HEK293 (cell line): Measurements from ENCODE around the gene CYB561D2.

Experiments used
- CTCF ChIA-PET: fragments of 350-600 bp; formaldehyde crosslinking; extraction: SDS; loops from one replicate; lab custom pipeline; 2021; ENCODE audit warnings: antibody characterized with exemption; lab: Yijun Ruan, JAX
- POLR2A ChIA-PET: fragments of 300-600 bp; formaldehyde crosslinking; extraction: SDS; loops from one replicate; lab custom pipeline; 2020; ENCODE audit warnings: antibody characterized with exemption, inconsistent platforms; lab: Yijun Ruan, JAX
- H3K27ac ChIP-seq: fragments of 200-500 bp; sonication (Bioruptor generic); 2 replicates; pipeline ENCODE4 v1.5.1; 2014; ENCODE audit warnings: low read depth, low read length, control low read depth, inconsistent platforms; ENCODE audit errors: extremely low read depth
- H3K36me3 ChIP-seq, 2 experiments: fragments of 200-500 bp in 1 of 2; sonication (Bioruptor generic) in 1 of 2; 1 replicate in 1 of 2; 2 replicates in 1 of 2; pipeline ENCODE4 v1.5.1; 2014 to 2017; ENCODE audit warnings: inconsistent platforms in 2 of 2, low read length in 2 of 2; ENCODE audit not compliant: control insufficient read depth in 2 of 2, insufficient read depth in 1 of 2
- H3K4me1 ChIP-seq: fragments of 200-500 bp; sonication (Bioruptor generic); 2 replicates; pipeline ENCODE4 v1.5.1; 2014; ENCODE audit warnings: mild to moderate bottlenecking, low read length, inconsistent platforms; ENCODE audit not compliant: control insufficient read depth, insufficient read depth
- H3K4me3 ChIP-seq: 2 replicates; pipeline ENCODE4 v1.5.1; 2011; ENCODE audit warnings: low read depth, mild to moderate bottlenecking, control low read depth, low read length, moderate library complexity
- H3K9me3 ChIP-seq: fragments of 200-500 bp; sonication (Bioruptor generic); 2 replicates; pipeline ENCODE4 v1.5.1; 2014; ENCODE audit warnings: low read depth, low read length, inconsistent platforms; ENCODE audit not compliant: control insufficient read depth, insufficient read depth
- GLI2 ChIP-seq: fragments of 450-650 bp; formaldehyde crosslinking; IDR thresholded peaks from 2 replicates; pipeline ENCODE4; 2017; ENCODE audit warnings: missing biosample characterization, missing genetic modification characterization, low read depth, borderline replicate concordance
- GLI4 ChIP-seq: fragments of 450-650 bp; formaldehyde crosslinking; IDR thresholded peaks from 2 replicates; pipeline ENCODE4 v1.5.1; 2016; ENCODE audit warnings: missing biosample characterization, missing genetic modification characterization
- HOXD13 ChIP-seq: sonication (generic); formaldehyde crosslinking; IDR thresholded peaks from 2 replicates; pipeline ENCODE4 v1.8.0; 2022; ENCODE audit warnings: missing genetic modification reagents, borderline replicate concordance
- OVOL3 ChIP-seq: fragments of 450-650 bp; formaldehyde crosslinking; IDR thresholded peaks from 2 replicates; pipeline ENCODE4 v1.5.1; 2016; ENCODE audit warnings: missing biosample characterization, missing genetic modification characterization
- SALL2 ChIP-seq: fragments of 450-650 bp; formaldehyde crosslinking; IDR thresholded peaks from 2 replicates; pipeline ENCODE4 v1.5.0; 2017; ENCODE audit warnings: missing biosample characterization, mild to moderate bottlenecking, missing genetic modification characterization, borderline replicate concordance
- ZBTB7A ChIP-seq: fragments of 450-650 bp; formaldehyde crosslinking; IDR thresholded peaks from 2 replicates; pipeline ENCODE4 v1.5.1; 2016; ENCODE audit warnings: low read depth, missing biosample characterization, missing genetic modification characterization
- ZNF174 ChIP-seq: fragments of 450-650 bp; formaldehyde crosslinking; IDR thresholded peaks from 2 replicates; pipeline ENCODE4 v1.5.0; 2017; ENCODE audit warnings: missing biosample characterization, mild to moderate bottlenecking, missing genetic modification characterization
- ZNF175 ChIP-seq: fragments of 450-650 bp; formaldehyde crosslinking; IDR thresholded peaks from 2 replicates; pipeline ENCODE4 v1.5.1; 2016; ENCODE audit warnings: missing biosample characterization, missing genetic modification characterization
- ZNF37A ChIP-seq: fragments of 450-650 bp; IDR thresholded peaks from 2 replicates; pipeline ENCODE4 v1.5.1; 2018; ENCODE audit warnings: missing biosample characterization, missing genetic modification characterization
- ZNF423 ChIP-seq: fragments of 450-650 bp; formaldehyde crosslinking; IDR thresholded peaks from 2 replicates; pipeline ENCODE4 v1.5.1; 2016; ENCODE audit warnings: missing biosample characterization, missing genetic modification characterization
- ZNF473 ChIP-seq: fragments of 450-650 bp; formaldehyde crosslinking; IDR thresholded peaks from 2 replicates; pipeline ENCODE4 v1.5.1; 2017; ENCODE audit warnings: missing biosample characterization, missing genetic modification characterization
- ZNF48 ChIP-seq: fragments of 450-650 bp; formaldehyde crosslinking; IDR thresholded peaks from 2 replicates; pipeline ENCODE4 v1.5.1; 2016; ENCODE audit warnings: missing biosample characterization, missing genetic modification characterization
- ZNF510 ChIP-seq: fragments of 450-650 bp; formaldehyde crosslinking; IDR thresholded peaks from 2 replicates; pipeline ENCODE4 v1.5.1; 2018; ENCODE audit warnings: mild to moderate bottlenecking, missing genetic modification characterization, missing biosample characterization; ENCODE audit not compliant: insufficient replicate concordance
- ZNF558 ChIP-seq: fragments of 450-650 bp; formaldehyde crosslinking; IDR thresholded peaks from 2 replicates; pipeline ENCODE4 v1.5.1; 2016; ENCODE audit warnings: missing biosample characterization, missing genetic modification characterization
- ZNF621 ChIP-seq: fragments of 450-650 bp; formaldehyde crosslinking; IDR thresholded peaks from 2 replicates; pipeline ENCODE4 v1.5.1; 2017; ENCODE audit warnings: missing biosample characterization, missing genetic modification characterization
- ZNF624 ChIP-seq: fragments of 450-650 bp; formaldehyde crosslinking; IDR thresholded peaks from 2 replicates; pipeline ENCODE4 v1.5.1; 2017; ENCODE audit warnings: missing biosample characterization, missing genetic modification characterization
- ZNF701 ChIP-seq: fragments of 450-650 bp; formaldehyde crosslinking; IDR thresholded peaks from 2 replicates; pipeline ENCODE4 v1.5.1; 2016; ENCODE audit warnings: missing biosample characterization, missing genetic modification characterization
- ZNF792 ChIP-seq: fragments of 450-650 bp; formaldehyde crosslinking; IDR thresholded peaks from 2 replicates; pipeline ENCODE4 v1.5.1; 2016; ENCODE audit warnings: missing biosample characterization, missing genetic modification characterization
- ZNF837 ChIP-seq: fragments of 450-650 bp; formaldehyde crosslinking; IDR thresholded peaks from 2 replicates; pipeline ENCODE4 v1.5.1; 2016; ENCODE audit warnings: missing biosample characterization, missing genetic modification characterization
- ZXDB ChIP-seq: fragments of 450-650 bp; formaldehyde crosslinking; IDR thresholded peaks from 2 replicates; pipeline ENCODE4 v1.5.1; 2016; ENCODE audit warnings: missing biosample characterization, missing genetic modification characterization
- TF ChIP-seq, protein P1 (sequence below): fragments of 450-650 bp; formaldehyde crosslinking; conservative IDR thresholded peaks from 2 replicates; pipeline ENCODE4 v1.5.1; 2016; ENCODE audit warnings: low read depth, missing biosample characterization, missing genetic modification characterization
- TF ChIP-seq, protein P2 (sequence below): fragments of 450-650 bp; formaldehyde crosslinking; IDR thresholded peaks from 2 replicates; pipeline ENCODE4 v1.5.1; 2016; ENCODE audit warnings: missing biosample characterization, missing genetic modification characterization
- TF ChIP-seq, protein P3 (sequence below): fragments of 450-650 bp; formaldehyde crosslinking; IDR thresholded peaks from 2 replicates; pipeline ENCODE4 v1.5.1; 2016; ENCODE audit warnings: missing biosample characterization, missing genetic modification characterization, low read depth

Gene CYB561D2

DNA sequence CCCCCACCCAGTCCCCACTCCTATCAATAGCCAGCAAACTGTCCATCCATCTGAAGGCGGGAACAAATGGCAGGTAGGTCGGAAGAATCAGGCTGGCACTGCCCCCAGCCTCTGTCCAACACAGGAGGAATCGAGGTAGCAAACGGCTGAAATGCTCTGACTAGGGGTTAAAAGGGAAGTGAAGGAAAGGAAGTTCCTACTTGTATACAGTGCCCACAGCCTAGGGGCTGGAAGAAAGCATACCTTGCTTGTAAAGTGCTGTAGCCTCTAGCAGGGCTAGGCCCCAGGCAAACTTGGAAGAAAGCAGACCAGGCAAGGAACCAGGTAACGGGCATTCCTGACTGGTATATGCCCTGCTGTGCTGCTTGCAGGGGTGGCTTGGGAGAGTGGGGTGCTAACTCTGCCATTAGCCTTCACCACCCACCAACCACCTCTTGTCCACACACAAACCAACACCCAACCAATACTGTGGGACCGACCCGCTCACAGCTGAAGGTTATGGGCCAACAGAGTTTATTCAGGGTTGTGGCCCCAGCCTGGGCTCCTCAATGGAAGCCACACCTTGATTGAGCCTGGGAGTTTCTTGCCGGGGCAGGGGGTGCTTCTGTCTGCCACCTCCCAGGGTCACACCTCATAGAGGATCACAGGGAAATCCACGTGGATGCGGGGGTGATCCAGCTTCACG is 25.0 kb upstream of the CYB561D2 start (continued):
- TF ChIP-seq ZNF837 (tag by site-specific recombination) (no peak), ZNF174 (tag by site-specific recombination) (no peak)

DNA sequence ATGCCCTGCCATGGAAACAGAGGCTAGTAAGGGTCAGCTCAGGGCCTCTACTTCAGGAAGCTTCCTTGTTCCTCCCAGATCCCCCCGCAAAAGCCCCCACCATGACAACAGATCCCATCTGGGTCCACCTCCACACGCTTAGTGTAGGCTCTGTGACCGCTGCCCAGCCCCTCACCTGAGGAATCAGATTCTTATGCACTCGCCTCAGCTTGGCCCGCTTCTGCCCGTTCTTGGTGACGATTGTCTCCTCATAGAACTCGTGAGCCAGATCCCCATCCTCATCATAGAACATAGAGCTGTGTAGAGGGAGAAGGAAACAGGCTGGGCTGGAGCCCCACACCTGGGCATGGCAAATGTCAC is 24.5 kb upstream of the CYB561D2 start:
- Histone ChIP-seq H3K36me3 (peaks cover 3 to 56% of the 10 kb centered on the region in 2 experiments), H3K4me3 (no peak overlapping the region), H3K9me3 (no peaks in the 10 kb centered on the region), H3K27ac (no peak overlapping the region), H3K4me1 (no peaks in the 10 kb centered on the region)
- ChIA-PET CTCF (interaction anchor here (0.7 to 1.3 kb wide), 3 partner anchors 66 to 216 kb away, joined by 3 to 6 read pairs (median 4); no protein-coding TSS in a partner anchor), POLR2A (no interaction called here)
- TF ChIP-seq ZXDB (tag by site-specific recombination) (no peak), ZNF473 (no peak), ZNF510 (tag by site-specific recombination) (no peak), HOXD13 (CRISPR knock-in tag) (no peak), ZNF701 (tag by site-specific recombination) (no peak), ZNF48 (tag by site-specific recombination) (no peak), ZNF175 (tag by site-specific recombination) (no peak), ZNF37A (no peak), SALL2 (no peak), ZNF621 (tag by site-specific recombination) (no peak), ZNF624 (tag by site-specific recombination) (no peak), ZBTB7A (tag by site-specific recombination) (no peak)
- TF ChIP-seq, protein P1, sequence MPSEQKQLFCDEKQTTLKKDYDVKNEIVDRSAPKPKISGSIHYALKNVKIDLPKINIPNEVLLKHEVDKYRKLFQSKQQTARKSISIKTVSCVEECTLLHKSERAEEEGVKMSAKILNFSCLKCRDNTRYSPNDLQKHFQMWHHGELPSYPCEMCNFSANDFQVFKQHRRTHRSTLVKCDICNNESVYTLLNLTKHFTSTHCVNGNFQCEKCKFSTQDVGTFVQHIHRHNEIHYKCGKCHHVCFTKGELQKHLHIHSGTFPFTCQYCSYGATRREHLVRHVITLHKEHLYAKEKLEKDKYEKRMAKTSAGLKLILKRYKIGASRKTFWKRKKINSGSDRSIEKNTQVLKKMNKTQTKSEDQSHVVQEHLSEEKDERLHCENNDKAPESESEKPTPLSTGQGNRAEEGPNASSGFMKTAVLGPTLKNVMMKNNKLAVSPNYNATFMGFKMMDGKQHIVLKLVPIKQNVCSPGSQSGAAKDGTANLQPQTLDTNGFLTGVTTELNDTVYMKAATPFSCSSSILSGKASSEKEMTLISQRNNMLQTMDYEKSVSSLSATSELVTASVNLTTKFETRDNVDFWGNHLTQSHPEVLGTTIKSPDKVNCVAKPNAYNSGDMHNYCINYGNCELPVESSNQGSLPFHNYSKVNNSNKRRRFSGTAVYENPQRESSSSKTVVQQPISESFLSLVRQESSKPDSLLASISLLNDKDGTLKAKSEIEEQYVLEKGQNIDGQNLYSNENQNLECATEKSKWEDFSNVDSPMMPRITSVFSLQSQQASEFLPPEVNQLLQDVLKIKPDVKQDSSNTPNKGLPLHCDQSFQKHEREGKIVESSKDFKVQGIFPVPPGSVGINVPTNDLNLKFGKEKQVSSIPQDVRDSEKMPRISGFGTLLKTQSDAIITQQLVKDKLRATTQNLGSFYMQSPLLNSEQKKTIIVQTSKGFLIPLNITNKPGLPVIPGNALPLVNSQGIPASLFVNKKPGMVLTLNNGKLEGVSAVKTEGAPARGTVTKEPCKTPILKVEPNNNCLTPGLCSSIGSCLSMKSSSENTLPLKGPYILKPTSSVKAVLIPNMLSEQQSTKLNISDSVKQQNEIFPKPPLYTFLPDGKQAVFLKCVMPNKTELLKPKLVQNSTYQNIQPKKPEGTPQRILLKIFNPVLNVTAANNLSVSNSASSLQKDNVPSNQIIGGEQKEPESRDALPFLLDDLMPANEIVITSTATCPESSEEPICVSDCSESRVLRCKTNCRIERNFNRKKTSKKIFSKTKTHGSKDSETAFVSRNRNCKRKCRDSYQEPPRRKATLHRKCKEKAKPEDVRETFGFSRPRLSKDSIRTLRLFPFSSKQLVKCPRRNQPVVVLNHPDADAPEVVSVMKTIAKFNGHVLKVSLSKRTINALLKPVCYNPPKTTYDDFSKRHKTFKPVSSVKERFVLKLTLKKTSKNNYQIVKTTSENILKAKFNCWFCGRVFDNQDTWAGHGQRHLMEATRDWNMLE (tag by site-specific recombination): no peak

DNA sequence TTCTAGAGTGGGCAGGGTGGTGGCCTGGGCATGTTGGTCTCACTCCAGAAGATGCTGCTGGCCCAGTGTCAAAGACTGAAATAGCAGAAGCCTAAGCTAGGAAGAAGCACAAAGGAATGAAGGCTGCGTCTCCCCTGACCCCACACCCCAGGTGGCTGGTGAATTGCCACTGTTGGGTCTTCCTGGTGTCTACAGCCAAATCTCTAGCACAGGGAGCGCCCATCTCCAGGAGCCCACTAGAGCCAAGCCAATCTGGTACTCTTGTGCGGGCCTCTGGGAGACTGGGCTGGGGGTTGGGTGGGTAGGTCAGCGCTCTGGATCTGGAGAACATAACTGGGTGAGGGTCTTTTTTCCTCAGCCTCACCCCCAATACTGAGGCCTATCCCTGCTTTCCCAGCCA is 23.5 kb upstream of the CYB561D2 start:
- H3K9me3 ChIP-seq: no peaks in the 10 kb centered on the region
- H3K4me3 ChIP-seq: peak overlapping the region; percentile 92
- TF ChIP-seq, protein P2, sequence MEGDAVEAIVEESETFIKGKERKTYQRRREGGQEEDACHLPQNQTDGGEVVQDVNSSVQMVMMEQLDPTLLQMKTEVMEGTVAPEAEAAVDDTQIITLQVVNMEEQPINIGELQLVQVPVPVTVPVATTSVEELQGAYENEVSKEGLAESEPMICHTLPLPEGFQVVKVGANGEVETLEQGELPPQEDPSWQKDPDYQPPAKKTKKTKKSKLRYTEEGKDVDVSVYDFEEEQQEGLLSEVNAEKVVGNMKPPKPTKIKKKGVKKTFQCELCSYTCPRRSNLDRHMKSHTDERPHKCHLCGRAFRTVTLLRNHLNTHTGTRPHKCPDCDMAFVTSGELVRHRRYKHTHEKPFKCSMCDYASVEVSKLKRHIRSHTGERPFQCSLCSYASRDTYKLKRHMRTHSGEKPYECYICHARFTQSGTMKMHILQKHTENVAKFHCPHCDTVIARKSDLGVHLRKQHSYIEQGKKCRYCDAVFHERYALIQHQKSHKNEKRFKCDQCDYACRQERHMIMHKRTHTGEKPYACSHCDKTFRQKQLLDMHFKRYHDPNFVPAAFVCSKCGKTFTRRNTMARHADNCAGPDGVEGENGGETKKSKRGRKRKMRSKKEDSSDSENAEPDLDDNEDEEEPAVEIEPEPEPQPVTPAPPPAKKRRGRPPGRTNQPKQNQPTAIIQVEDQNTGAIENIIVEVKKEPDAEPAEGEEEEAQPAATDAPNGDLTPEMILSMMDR: no peak
- TF ChIP-seq GLI4 (tag by site-specific recombination) (no peak), ZNF423 (no peak), ZNF558 (tag by site-specific recombination) (no peak), ZNF792 (no peak), GLI2 (tag by site-specific recombination) (no peak), OVOL3 (tag by site-specific recombination) (no peak)
- TF ChIP-seq, protein P3, sequence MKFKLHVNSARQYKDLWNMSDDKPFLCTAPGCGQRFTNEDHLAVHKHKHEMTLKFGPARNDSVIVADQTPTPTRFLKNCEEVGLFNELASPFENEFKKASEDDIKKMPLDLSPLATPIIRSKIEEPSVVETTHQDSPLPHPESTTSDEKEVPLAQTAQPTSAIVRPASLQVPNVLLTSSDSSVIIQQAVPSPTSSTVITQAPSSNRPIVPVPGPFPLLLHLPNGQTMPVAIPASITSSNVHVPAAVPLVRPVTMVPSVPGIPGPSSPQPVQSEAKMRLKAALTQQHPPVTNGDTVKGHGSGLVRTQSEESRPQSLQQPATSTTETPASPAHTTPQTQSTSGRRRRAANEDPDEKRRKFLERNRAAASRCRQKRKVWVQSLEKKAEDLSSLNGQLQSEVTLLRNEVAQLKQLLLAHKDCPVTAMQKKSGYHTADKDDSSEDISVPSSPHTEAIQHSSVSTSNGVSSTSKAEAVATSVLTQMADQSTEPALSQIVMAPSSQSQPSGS (tag by site-specific recombination): no peak
- peak overlapping the region; percentile 59; the same call in 1 of the 2 replicates for H3K27ac ChIP-seq
- H3K36me3 ChIP-seq: peaks cover 3 to 66% of the 10 kb centered on the region in 2 experiments
- no peaks in the 10 kb centered on the region for H3K4me1 ChIP-seq
- ChIA-PET CTCF (no interaction called here), POLR2A (interaction anchor here (1.4 to 2.6 kb wide), 9 partner anchors 10 to 67 kb away, joined by 3 to 63 read pairs (median 8); partner anchors contain the start of genes HYAL3, IFRD2, NAA80 and RASSF1)
